GM18951 (cell line): ENCODE results near the gene CCDC87.
"Not testable (repeated sequence)": the region's sequence is repeated elsewhere in the genome, so short reads cannot be mapped to it uniquely, and the experiment has no call there.

Experiments
- POLR2A ChIP-seq: IDR thresholded peaks from 4 replicates; pipeline ENCODE4 v1.6.1; 2011; ENCODE audit warnings: mild to moderate bottlenecking; ENCODE audit not compliant: insufficient read length, insufficient read depth; ENCODE audit errors: extremely low read depth
- in situ Hi-C: fragments of 300-500 bp; cut with MboI; formaldehyde crosslinking; loops from one replicate; pipeline ENCODE4 v1.12.0; 2022; ENCODE audit warnings: low sequenced_read_pairs, mixed read lengths, inconsistent platforms; ENCODE audit not compliant: unreplicated experiment

The CCDC87 gene

DNA sequence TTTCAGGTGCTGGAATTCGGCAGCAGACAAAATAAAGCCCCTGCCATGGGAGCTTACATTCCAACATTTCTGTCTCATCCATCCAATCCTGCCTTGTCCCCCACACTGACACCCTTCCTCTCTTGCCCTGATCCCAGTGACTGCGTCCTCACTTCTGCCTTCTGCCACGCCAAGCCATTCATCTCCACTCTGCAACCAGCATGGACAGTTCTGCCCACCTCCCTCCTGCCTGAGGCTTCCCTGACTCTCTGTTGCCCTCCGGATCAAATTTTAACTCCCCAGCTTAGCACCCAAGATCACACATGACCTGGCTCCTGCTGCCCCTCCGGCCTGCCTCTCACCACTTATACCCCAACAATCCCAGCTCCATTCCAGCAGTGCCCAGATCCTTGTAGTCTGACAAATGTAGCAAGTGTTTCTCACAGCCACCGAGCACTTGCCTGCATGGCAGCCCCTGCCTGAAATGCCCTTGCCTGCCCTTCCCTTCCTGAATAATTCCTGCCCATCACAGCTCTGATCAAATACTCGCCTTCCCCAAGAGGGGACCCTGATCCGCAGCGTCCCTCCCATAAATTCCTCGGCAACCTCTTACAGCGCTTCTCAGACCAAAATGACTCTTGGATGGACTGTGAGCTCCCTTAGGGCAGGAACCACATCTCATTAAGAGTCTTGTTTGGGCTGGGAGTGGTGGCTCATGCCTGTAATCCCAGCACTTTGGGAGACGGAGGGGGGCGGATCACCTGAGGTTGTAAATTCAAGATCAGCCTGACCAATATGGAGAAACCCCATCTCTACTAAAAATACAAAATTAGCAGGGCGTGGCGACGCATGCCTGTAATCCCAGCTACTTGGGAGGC, 43.9 kb downstream of the CCDC87 start:
- no peak for TF ChIP-seq POLR2A
- in situ Hi-C loops = no loop called here

- no peak for TF ChIP-seq POLR2A
- in situ Hi-C loops = no loop called here
Observed at GRCh38 chr11:66548041-66548440, 44.8 kb downstream of the CCDC87 start.

- no peak for TF ChIP-seq POLR2A
- in situ Hi-C loops = no loop called here
Observed at GRCh38 chr11:66547662-66548009, 45.2 kb downstream of the CCDC87 start.

GRCh38 chr11:66546966-66547661, 45.7 kb downstream of the CCDC87 start:
- in situ Hi-C loops = no loop called here

DNA sequence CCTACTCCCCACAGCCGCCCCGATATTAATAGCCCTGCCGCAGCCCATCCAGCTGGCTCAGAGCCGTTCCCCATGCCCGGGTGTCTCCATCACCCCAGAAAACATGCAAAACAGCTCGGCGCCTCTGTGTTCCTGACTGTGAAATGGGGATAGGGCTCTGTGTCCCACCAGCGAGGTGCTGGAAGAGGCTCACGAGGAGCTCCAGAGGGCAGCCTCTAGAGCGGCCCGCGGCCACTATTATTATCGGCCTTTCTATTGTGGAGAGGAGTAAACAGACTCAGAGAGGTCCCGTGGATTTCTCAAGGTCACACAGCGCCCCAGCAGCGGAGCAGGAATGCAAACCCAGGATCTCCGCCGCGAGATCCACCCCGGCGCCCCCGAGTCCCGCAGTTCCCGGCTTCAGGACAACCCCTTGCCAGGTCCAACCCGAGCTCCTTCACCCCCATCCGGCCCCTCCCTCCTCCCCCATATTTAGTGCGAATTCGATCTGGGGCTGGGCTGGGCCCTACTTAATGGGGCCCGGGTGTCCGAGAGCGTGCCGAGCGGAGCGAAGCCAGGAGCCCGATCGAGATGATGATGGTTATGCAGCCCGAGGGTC, 46.4 kb downstream of the CCDC87 start, which contains the start of gene ACTN3:
ACTN3 (plus strand) TSS at position 536 of the 598 bp plus-strand sequence; CDS start at position 571, 35 bp downstream.
- TF ChIP-seq POLR2A = no peak
- in situ Hi-C loops = no loop called here

More at GRCh38 chr11:66546966-66547661, 45.7 kb downstream of the CCDC87 start:
- TF ChIP-seq POLR2A = no peak

DNA sequence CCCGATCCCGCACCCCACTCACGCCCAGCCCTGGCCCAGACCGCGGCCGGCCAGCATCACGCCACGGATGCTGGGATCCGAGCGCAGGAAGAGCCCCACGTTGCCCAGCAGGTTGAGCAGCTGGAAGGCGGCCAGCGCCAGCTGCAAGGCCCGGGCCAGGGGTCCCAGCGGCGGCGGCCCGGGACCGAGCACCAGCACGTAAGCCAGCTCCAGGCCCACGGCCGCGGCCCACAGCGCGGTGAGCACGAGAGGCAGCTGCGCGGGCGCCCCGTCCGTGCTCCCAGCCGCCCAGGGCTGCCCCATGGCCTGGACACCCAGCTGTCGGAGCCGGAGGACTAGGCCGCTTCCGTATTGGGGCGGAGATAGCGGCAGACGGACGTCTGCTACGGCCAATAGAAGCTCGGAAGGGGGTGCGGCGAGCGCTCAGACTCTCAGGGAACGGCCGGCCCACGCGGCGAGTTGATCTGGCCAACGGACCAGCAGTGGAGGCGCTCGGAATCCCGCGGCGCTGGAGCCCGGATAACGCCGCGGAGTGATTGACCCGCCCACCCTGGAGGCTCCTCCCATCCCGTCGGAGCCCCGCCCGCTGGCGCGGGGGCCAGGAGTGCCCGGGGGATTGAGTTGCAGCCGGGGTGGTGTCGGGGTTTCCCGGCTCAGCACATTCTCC, 47.0 kb downstream of the CCDC87 start, which contains the start of gene ZDHHC24:
ZDHHC24 (minus strand) TSS at position 348 of the 667 bp plus-strand sequence; CDS start at position 303, 45 bp downstream.
- peak; percentile 78 for TF ChIP-seq POLR2A
- in situ Hi-C loops = no loop called here

- in situ Hi-C loops = not testable (repeated sequence)
Observed at GRCh38 chr11:66544952-66545351, 47.9 kb downstream of the CCDC87 start.

DNA sequence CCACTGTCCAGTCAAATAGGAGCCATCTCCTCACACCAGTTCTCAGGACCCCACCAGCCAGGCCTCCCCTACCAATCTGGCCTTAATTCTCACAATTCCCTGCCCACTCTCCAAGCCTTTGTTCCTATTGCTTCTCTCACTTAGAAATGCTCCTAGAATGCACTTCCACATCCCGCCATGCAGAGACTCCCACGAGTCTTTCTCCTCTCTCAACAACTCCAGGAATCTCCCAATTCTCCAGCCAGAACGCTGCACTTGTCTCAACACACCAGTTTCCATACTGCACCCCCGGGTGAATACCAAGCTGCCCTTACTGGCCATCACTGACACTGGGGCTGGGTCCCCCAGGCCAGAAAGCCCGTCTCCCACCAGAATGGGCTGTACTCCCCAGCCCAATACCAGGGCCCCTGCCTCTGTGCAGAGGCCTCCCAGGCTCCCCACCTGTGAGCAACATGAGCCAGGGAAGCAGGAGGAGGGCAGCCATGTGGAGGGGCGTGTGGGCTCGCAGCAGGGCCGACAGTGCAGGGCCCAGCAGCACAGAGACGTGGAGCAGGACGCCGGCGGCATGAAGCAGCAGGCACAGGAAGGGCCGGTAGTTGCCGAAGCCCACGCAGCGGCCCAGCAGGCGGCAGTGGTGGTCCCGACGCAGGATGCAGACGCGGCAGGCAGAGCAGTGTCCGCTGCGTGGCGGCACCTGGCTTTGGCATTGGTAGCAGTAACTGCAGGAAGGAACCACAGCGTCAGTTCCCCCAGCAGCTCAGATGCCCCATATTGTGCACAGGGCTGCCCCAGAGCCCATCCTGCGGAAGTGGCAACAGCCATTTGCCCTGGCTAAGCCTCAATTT, 49.4 kb downstream of the CCDC87 start:
- peak; percentile 28 for TF ChIP-seq POLR2A
- in situ Hi-C loops = no loop called here

DNA sequence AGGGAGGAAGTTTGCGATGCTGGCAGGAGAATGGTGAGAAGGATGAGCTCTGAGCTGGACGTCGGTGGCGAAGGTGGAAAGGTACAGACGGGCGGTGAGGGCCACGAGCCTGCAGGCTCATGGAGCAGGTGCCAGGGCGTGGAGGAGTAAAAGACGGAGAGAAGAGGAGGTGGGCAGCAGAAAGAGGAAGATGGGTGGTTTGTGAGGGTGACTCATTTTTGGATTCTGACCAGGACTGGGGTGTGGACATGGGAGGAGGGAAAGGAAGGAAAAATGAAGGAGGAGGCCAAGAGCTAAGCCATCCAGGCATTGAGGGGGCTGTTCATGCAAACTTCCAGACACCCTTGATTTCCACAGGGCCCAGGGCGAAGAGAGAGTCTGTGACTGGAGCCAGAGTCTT, 50.5 kb downstream of the CCDC87 start:
- no peak for TF ChIP-seq POLR2A
- in situ Hi-C loops = no loop called here

- in situ Hi-C loops = no loop called here
- TF ChIP-seq POLR2A = no peak
Observed at GRCh38 chr11:66541892-66542291, 51.0 kb downstream of the CCDC87 start.

- in situ Hi-C loops = not testable (repeated sequence)
Observed at GRCh38 chr11:66540598-66540997, 52.3 kb downstream of the CCDC87 start.
